ENCODE results near the gene RNMT.

Gene RNMT

GRCh38 chr18:13800505-13801259, 74.2 kb downstream of the RNMT start:
- peak; percentile 50 for TF ChIP-seq CTCF (IDR thresholded peaks at IDR 0.05; ENCODE audit: insufficient read depth, low read length, poor library complexity, severe bottlenecking)
- Histone ChIP-seq H3K36me3 (ENCODE audit: control insufficient read depth, insufficient read depth, low read length) (no peaks in the 10 kb centered on the region), H3K4me3 (replicated peaks; ENCODE audit: low read depth, low read length) (no peak overlapping the region), H3K27me3 (replicated peaks; ENCODE audit: control insufficient read depth, insufficient read depth, low read length) (no peaks in the 10 kb centered on the region; the same call in 1 of the 2 replicates)
- peak; percentile 32 for DNase-seq (ENCODE audit: extremely low read depth, insufficient read length)

- Histone ChIP-seq H3K27me3 (replicated peaks; ENCODE audit: control insufficient read depth, insufficient read depth, low read length) (no peaks in the 10 kb centered on the region; the same call in 1 of the 2 replicates), H3K4me3 (replicated peaks; ENCODE audit: low read depth, low read length) (no peak overlapping the region), H3K36me3 (ENCODE audit: control insufficient read depth, insufficient read depth, low read length) (no peaks in the 10 kb centered on the region)
- no peak for DNase-seq (ENCODE audit: extremely low read depth, insufficient read length)
- TF ChIP-seq CTCF (IDR thresholded peaks at IDR 0.05; ENCODE audit: insufficient read depth, low read length, poor library complexity, severe bottlenecking): no peak
Observed at GRCh38 chr18:13801260-13801601, 74.8 kb downstream of the RNMT start.

GRCh38 chr18:13804305-13804704, 77.8 kb downstream of the RNMT start:
- Histone ChIP-seq H3K36me3 (ENCODE audit: control insufficient read depth, insufficient read depth, low read length) (no peaks in the 10 kb centered on the region), H3K4me3 (replicated peaks; ENCODE audit: low read depth, low read length) (no peak overlapping the region), H3K27me3 (replicated peaks; ENCODE audit: control insufficient read depth, insufficient read depth, low read length) (no peaks in the 10 kb centered on the region)
- DNase-seq (ENCODE audit: extremely low read depth, insufficient read length): no peak
- no peak for TF ChIP-seq CTCF (IDR thresholded peaks at IDR 0.05; ENCODE audit: insufficient read depth, low read length, poor library complexity, severe bottlenecking)

DNA sequence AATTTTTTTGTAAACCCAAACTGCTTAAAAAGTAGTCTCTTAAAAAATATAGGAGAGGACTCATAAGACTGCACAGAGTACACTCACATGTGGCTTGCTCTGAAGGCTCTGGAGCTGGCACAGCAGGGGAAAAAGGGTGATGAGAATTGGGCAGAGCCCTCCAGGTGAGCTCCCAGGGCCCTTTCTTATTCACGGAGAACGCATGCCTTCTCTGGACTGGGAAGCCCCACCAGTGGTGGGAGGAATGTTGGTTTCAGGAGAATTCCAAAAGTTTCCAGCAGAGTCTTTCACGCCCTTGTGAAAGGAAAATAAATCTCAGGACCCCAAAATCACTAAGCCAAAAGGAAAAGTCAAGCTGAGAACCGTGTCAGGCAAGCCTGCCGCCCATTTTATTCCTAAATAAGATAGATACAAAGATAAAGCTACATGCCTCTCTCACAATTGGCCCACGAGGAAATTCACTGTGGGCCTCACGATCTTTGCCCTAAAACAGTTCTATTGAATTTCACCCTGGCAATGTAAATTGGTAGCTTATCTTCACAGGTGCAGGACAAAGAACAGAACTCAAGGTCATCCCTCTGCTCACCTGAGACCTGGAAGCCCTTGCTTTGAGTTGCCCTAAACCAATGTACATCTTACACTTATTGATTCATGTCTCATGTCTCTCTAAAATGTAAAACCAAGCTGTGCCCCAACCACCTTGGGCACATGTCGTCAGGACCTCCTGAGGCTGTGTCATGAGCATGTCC, 82.0 kb downstream of the RNMT start:
- TF ChIP-seq CTCF (IDR thresholded peaks at IDR 0.05; ENCODE audit: insufficient read depth, low read length, poor library complexity, severe bottlenecking): no peak
- no peak for DNase-seq (ENCODE audit: extremely low read depth, insufficient read length)
- H3K27me3 ChIP-seq (replicated peaks; ENCODE audit: control insufficient read depth, insufficient read depth, low read length): no peaks in the 10 kb centered on the region
- no peak overlapping the region for H3K4me3 ChIP-seq (replicated peaks; ENCODE audit: low read depth, low read length)
- H3K36me3 ChIP-seq (ENCODE audit: control insufficient read depth, insufficient read depth, low read length): no peaks in the 10 kb centered on the region

DNA sequence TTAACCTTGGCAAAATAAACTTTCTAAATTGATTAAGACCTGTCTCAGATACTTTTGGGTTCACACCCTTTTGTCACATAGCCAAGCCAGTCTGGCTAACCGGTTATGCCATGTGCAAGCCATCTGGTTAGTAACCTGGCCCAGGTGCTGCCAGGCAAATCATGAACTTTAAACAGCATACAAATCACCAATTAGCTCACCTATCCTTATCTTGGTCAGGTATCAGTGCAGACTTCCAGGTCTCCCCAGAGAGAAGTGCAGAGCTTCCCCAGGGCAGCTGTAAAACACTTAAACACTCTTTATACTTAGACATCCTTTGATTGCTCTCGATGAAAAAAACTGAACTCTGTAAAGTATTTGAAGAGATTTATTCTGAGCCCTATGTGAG, 82.6 kb downstream of the RNMT start:
- no peaks in the 10 kb centered on the region for H3K36me3 ChIP-seq (ENCODE audit: control insufficient read depth, insufficient read depth, low read length)
- no peaks in the 10 kb centered on the region for H3K27me3 ChIP-seq (replicated peaks; ENCODE audit: control insufficient read depth, insufficient read depth, low read length)
- TF ChIP-seq CTCF (IDR thresholded peaks at IDR 0.05; ENCODE audit: insufficient read depth, low read length, poor library complexity, severe bottlenecking): no peak

More for the DNA sequence above, 82.6 kb downstream of the RNMT start:
- H3K4me3 ChIP-seq (replicated peaks; ENCODE audit: low read depth, low read length): no peak overlapping the region
- no peak for DNase-seq (ENCODE audit: extremely low read depth, insufficient read length)
